K562 (cell line): Measurements from ENCODE around the gene ANKRD27. TPM values are rescaled to one million over a fixed set of nuclear protein-coding genes. Genes with fewer than 3 reads are reported as not detected.

Experiments
- ARID1B ChIP-seq: fragments of 450-650 bp; IDR thresholded peaks from 2 replicates; pipeline ENCODE4 v1.6.1; 2016; ENCODE audit warnings: antibody characterized with exemption, mild to moderate bottlenecking, inconsistent platforms
- ATF7 ChIP-seq: fragments of 450-650 bp; IDR thresholded peaks from 2 replicates; pipeline ENCODE4 v1.7.1; 2014; ENCODE audit warnings: mild to moderate bottlenecking, moderate library complexity
- BDP1 ChIP-seq: IDR thresholded peaks from 3 replicates; pipeline ENCODE4 v1.6.1; 2011; ENCODE audit not compliant: insufficient read length, insufficient read depth
- BRF1 ChIP-seq: IDR thresholded peaks from 3 replicates; pipeline ENCODE4 v1.6.1; 2011; ENCODE audit warnings: borderline replicate concordance, mild to moderate bottlenecking; ENCODE audit not compliant: insufficient read length; ENCODE audit errors: extremely low read depth
- ETV1 ChIP-seq: fragments of 450-650 bp; conservative IDR thresholded peaks from 2 replicates; pipeline ENCODE4 v1.6.1; 2016; ENCODE audit warnings: missing genetic modification characterization, control low read depth, low read depth, missing compliant biosample characterization
- JUND ChIP-seq, 2 experiments: IDR thresholded peaks; 2 replicates in 1 of 2; 3 replicates in 1 of 2; pipeline ENCODE4 v1.6.1; 2011; ENCODE audit warnings: borderline replicate concordance in 2 of 2, low read depth in 2 of 2, low read length in 2 of 2, improper control_type of control experiment in 1 of 2, missing biosample characterization in 1 of 2, missing genetic modification characterization in 1 of 2, missing genetic modification reagents in 1 of 2
- KLF10 ChIP-seq: fragments of 250-450 bp; sonication (Bioruptor Pico); IDR thresholded peaks from 2 replicates; pipeline ENCODE4 v1.6.1; 2021; ENCODE audit warnings: matching md5 sums
- NBN ChIP-seq: fragments of 450-650 bp; IDR thresholded peaks from 2 replicates; pipeline ENCODE4 v1.6.1; 2016; ENCODE audit warnings: low read depth, mild to moderate bottlenecking
- NRF1 ChIP-seq, 2 experiments: fragments of 450-650 bp; IDR thresholded peaks in 1 of 2; conservative IDR thresholded peaks in 1 of 2; 2 replicates each; pipeline ENCODE4 v1.6.1; 2014; ENCODE audit warnings: mild to moderate bottlenecking in 2 of 2
- POLR2H ChIP-seq: IDR thresholded peaks from 2 replicates; pipeline ENCODE4 v1.6.1; 2016; ENCODE audit warnings: missing genetic modification characterization, low read depth, mild to moderate bottlenecking, control low read depth, missing compliant biosample characterization, moderate library complexity
- RFX1 ChIP-seq: fragments of 450-650 bp; IDR thresholded peaks from 2 replicates; pipeline ENCODE4 v1.6.1; 2016; ENCODE audit warnings: mild to moderate bottlenecking, moderate library complexity
- TAF9B ChIP-seq: fragments of 450-650 bp; IDR thresholded peaks from 2 replicates; pipeline ENCODE4 v1.6.1; 2018; ENCODE audit warnings: mild to moderate bottlenecking; ENCODE audit not compliant: partially characterized antibody
- ZFX ChIP-seq: sonication (generic); formaldehyde crosslinking; IDR thresholded peaks from 2 replicates; pipeline ENCODE4 v1.8.0; 2022; ENCODE audit warnings: mild to moderate bottlenecking, missing genetic modification reagents, moderate library complexity
- ZNF134 ChIP-seq: fragments of 250-450 bp; sonication (Bioruptor Pico); conservative IDR thresholded peaks from 2 replicates; pipeline ENCODE4 v1.4.0; 2020
- ZNF184 ChIP-seq: sonication (generic); formaldehyde crosslinking; IDR thresholded peaks from 2 replicates; pipeline ENCODE4 v1.5.0; 2020; ENCODE audit warnings: missing genetic modification reagents
- ZNF23 ChIP-seq: fragments of 250-450 bp; sonication (Bioruptor Pico); IDR thresholded peaks from 2 replicates; pipeline ENCODE4 v1.4.0; 2020; ENCODE audit warnings: mild to moderate bottlenecking
- ZNF347 ChIP-seq: fragments of 450-650 bp; formaldehyde crosslinking; IDR thresholded peaks from 2 replicates; pipeline ENCODE4 v1.4.0; 2020; ENCODE audit warnings: low read depth, mild to moderate bottlenecking, moderate library complexity
- ZNF436 ChIP-seq: fragments of 250-450, 450-650 bp; sonication (Bioruptor Pico); formaldehyde crosslinking; IDR thresholded peaks from 2 replicates; pipeline ENCODE4 v1.7.0; 2020; ENCODE audit warnings: mild to moderate bottlenecking
- ZNF586 ChIP-seq: fragments of 450-650 bp; formaldehyde crosslinking; conservative IDR thresholded peaks from 2 replicates; pipeline ENCODE4 v1.4.0; 2020; ENCODE audit warnings: mild to moderate bottlenecking, moderate library complexity
- ZNF717 ChIP-seq: fragments of 250-450 bp; sonication (Bioruptor Pico); IDR thresholded peaks from 2 replicates; pipeline ENCODE4 v1.5.0; 2021
- polyA plus RNA-seq, 8 experiments: library from polyadenylated mRNA; depleted of rRNA in 4 of 8; stranded (reverse) in 5 of 8; unstranded in 3 of 8; fragments of >200 nt; fragmentation: Nextera tagmentation in 2 of 8; fragmentation: Illumina TruSeq in 1 of 8; extraction: Ambion mirVana in 2 of 8; extraction: Trizol in 1 of 8; gene quantifications; 2 replicates each; pipeline versions ENCODE4 v1.2.1 to v1.2.3, GENCODE V29; 2011 to 2014; ENCODE audit warnings: inconsistent platforms in 1 of 8, missing spikeins in 1 of 8
- total RNA-seq, 7 experiments: library from RNA; depleted of rRNA in 6 of 7; stranded (reverse); fragments of >200 nt in 6 of 7; fragmentation: Illumina TruSeq in 2 of 7; extraction: Trizol in 2 of 7; gene quantifications; 2 replicates each; pipeline versions ENCODE4 v1.2.1 to v1.2.3, GENCODE V29; 2011 to 2021; ENCODE audit warnings: low replicate concordance in 1 of 7
- TF ChIP-seq, protein P1 (sequence below), 2 experiments: fragments of 250-450 bp in 1 of 2; fragments of 450-650 bp in 1 of 2; sonication (Bioruptor Pico) in 1 of 2; IDR thresholded peaks; 2 replicates each; pipeline versions ENCODE4 v1.6.1 to v1.8.0; 2016 to 2021; ENCODE audit warnings: mild to moderate bottlenecking in 2 of 2, moderate library complexity in 2 of 2, missing compliant biosample characterization in 1 of 2, missing genetic modification characterization in 1 of 2
- TF ChIP-seq, protein P2 (sequence below): fragments of 450-650 bp; formaldehyde crosslinking; conservative IDR thresholded peaks from 2 replicates; pipeline ENCODE4 v1.4.0; 2022; ENCODE audit warnings: mild to moderate bottlenecking, missing genetic modification characterization
- TF ChIP-seq, protein P3 (sequence below): fragments of 250-450 bp; sonication (Bioruptor Pico); IDR thresholded peaks from 2 replicates; pipeline ENCODE4 v1.4.0; 2020
- TF ChIP-seq, protein P4 (sequence below), 2 experiments: fragments of 450-650 bp in 1 of 2; sonication (generic) in 1 of 2; formaldehyde crosslinking; conservative IDR thresholded peaks; 2 replicates each; pipeline versions ENCODE4 v1.4.0 to v1.8.1; 2020 to 2022; ENCODE audit warnings: mild to moderate bottlenecking in 1 of 2, missing genetic modification reagents in 1 of 2
- TF ChIP-seq, protein P5 (sequence below): fragments of 250-450 bp; sonication (Bioruptor Pico); IDR thresholded peaks from 2 replicates; pipeline ENCODE4 v1.5.0; 2021

Gene ANKRD27
- total and polyA plus RNA-seq, 9 of the 15 experiments (the other 6 are each of a cell fraction or from before 2014, with no cell fraction given): 5.3 to 71.3 (median 54.2) TPM

DNA sequence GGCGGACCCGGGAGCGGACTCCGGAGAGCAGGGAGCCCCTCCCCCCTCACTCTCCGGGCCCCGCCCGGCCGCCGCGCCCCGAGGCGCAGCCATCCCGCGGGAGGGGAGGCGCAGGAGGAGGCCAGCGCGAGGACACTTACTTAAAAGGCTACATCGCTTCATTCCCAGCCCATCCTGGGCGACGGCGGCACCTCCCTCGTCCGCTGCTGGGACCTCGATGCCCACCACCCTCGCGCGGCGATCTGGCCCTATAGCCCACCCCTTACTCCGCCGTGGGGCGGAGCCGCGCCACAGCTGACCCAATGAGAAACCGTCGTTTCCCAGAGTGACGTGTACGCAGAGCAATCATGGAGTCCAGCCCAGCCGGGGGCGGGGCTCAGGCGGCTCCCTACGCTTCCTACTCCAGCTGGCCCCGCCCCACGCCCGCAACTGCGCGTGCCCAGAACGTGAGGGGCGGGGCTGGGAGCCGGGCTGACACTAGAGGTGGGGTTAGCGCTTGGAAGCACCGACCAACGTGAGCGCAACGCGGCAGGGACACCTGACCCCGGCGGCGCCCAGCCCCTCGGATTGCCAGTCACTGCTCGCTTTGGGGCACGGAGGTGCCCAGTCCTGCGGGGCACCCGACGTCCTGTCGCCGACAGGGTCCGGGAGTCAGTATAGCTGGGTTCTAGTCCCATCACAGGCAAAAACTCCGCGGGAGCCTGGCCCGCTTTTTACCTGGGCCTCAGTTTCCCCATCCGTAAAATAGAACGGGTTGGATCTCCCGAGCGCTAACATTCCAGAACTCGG lies at the start of gene ANKRD27 (continued):
- no peak for TF ChIP-seq ZFX (CRISPR knock-in tag)
- TF ChIP-seq, protein P1, sequence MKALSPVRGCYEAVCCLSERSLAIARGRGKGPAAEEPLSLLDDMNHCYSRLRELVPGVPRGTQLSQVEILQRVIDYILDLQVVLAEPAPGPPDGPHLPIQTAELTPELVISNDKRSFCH (CRISPR knock-in tag; IDR thresholded peaks at IDR 0.05): no peak
- TF ChIP-seq, protein P1 (tag; IDR thresholded peaks at IDR 0.05): no peak
- no peak for TF ChIP-seq JUND (IDR thresholded peaks at IDR 0.05; ENCODE audit: borderline replicate concordance, low read depth, low read length)
- no peak for TF ChIP-seq JUND (tag; IDR thresholded peaks at IDR 0.05; ENCODE audit: borderline replicate concordance, low read depth, low read length)
- no peak for TF ChIP-seq POLR2H (tag)
- no peak for TF ChIP-seq ZNF134 (CRISPR knock-in tag)
- TF ChIP-seq, protein P2, sequence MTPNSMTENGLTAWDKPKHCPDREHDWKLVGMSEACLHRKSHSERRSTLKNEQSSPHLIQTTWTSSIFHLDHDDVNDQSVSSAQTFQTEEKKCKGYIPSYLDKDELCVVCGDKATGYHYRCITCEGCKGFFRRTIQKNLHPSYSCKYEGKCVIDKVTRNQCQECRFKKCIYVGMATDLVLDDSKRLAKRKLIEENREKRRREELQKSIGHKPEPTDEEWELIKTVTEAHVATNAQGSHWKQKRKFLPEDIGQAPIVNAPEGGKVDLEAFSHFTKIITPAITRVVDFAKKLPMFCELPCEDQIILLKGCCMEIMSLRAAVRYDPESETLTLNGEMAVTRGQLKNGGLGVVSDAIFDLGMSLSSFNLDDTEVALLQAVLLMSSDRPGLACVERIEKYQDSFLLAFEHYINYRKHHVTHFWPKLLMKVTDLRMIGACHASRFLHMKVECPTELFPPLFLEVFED (CRISPR knock-in tag): no peak
- no peak for TF ChIP-seq BRF1
- TF ChIP-seq, protein P3, sequence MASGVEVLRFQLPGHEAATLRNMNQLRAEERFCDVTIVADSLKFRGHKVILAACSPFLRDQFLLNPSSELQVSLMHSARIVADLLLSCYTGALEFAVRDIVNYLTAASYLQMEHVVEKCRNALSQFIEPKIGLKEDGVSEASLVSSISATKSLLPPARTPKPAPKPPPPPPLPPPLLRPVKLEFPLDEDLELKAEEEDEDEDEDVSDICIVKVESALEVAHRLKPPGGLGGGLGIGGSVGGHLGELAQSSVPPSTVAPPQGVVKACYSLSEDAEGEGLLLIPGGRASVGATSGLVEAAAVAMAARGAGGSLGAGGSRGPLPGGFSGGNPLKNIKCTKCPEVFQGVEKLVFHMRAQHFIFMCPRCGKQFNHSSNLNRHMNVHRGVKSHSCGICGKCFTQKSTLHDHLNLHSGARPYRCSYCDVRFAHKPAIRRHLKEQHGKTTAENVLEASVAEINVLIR (CRISPR knock-in tag): no peak
- TF ChIP-seq, protein P4, sequence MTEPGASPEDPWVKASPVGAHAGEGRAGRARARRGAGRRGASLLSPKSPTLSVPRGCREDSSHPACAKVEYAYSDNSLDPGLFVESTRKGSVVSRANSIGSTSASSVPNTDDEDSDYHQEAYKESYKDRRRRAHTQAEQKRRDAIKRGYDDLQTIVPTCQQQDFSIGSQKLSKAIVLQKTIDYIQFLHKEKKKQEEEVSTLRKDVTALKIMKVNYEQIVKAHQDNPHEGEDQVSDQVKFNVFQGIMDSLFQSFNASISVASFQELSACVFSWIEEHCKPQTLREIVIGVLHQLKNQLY (CRISPR knock-in tag; conservative IDR thresholded peaks at IDR 0.05): no peak
- no peak for TF ChIP-seq RFX1
- peak; percentile 89 to 91 for TF ChIP-seq NRF1 (conservative IDR thresholded peaks at IDR 0.05 in 1 of 2, IDR thresholded peaks at IDR 0.05 in 1 of 2)
- TF ChIP-seq ATF7: peak; percentile 68
- no peak for TF ChIP-seq NBN
- TF ChIP-seq ZNF717: no peak
- no peak for TF ChIP-seq TAF9B
- TF ChIP-seq ETV1 (tag): no peak
- TF ChIP-seq BDP1: no peak
- no peak for TF ChIP-seq ZNF23 (CRISPR knock-in tag)
- TF ChIP-seq ZNF436 (CRISPR knock-in tag): no peak
- TF ChIP-seq KLF10 (CRISPR knock-in tag): no peak
- no peak for TF ChIP-seq ZNF184 (CRISPR knock-in tag)
- TF ChIP-seq, protein P5, sequence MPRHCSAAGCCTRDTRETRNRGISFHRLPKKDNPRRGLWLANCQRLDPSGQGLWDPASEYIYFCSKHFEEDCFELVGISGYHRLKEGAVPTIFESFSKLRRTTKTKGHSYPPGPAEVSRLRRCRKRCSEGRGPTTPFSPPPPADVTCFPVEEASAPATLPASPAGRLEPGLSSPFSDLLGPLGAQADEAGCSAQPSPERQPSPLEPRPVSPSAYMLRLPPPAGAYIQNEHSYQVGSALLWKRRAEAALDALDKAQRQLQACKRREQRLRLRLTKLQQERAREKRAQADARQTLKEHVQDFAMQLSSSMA (CRISPR knock-in tag): no peak
- no peak; the same call in 1 of the 2 replicates for TF ChIP-seq ARID1B
- TF ChIP-seq ZNF586 (CRISPR knock-in tag): no peak
- no peak for TF ChIP-seq ZNF347 (CRISPR knock-in tag)
